HEK293 (cell line): Measurements from ENCODE around the gene LIMS3.
"Not testable (repeated sequence)": the region's sequence is repeated elsewhere in the genome, so short reads cannot be mapped to it uniquely, and the experiment has no call there.

Experiments
- ATF2 ChIP-seq: fragments of 450-650 bp; formaldehyde crosslinking; IDR thresholded peaks from 2 replicates; pipeline ENCODE4 v1.5.1; 2016; ENCODE audit warnings: missing biosample characterization, missing genetic modification characterization, low read depth
- CTCF ChIP-seq: fragments of 450-650 bp; formaldehyde crosslinking; IDR thresholded peaks from 2 replicates; pipeline ENCODE4 v1.5.1; 2016; ENCODE audit warnings: missing biosample characterization, missing genetic modification characterization
- MYNN ChIP-seq: fragments of 450-650 bp; formaldehyde crosslinking; IDR thresholded peaks from 2 replicates; pipeline ENCODE4 v1.5.1; 2016; ENCODE audit warnings: missing biosample characterization, missing genetic modification characterization, borderline replicate concordance
- PBX3 ChIP-seq: sonication (generic); formaldehyde crosslinking; IDR thresholded peaks from 2 replicates; pipeline ENCODE4 v1.8.1; 2022; ENCODE audit warnings: mild to moderate bottlenecking, moderate library complexity, missing genetic modification reagents
- REST ChIP-seq: fragments of 450-650 bp; formaldehyde crosslinking; IDR thresholded peaks from 2 replicates; pipeline ENCODE4 v1.5.1; 2016; ENCODE audit warnings: missing biosample characterization, missing genetic modification characterization
- TCF7L2 ChIP-seq: IDR thresholded peaks from 2 replicates; pipeline ENCODE4 v1.6.1; 2011; ENCODE audit warnings: low read depth, mild to moderate bottlenecking, inconsistent platforms, low read length, moderate library complexity, borderline replicate concordance
- ZNF114 ChIP-seq: fragments of 450-650 bp; formaldehyde crosslinking; IDR thresholded peaks from 2 replicates; pipeline ENCODE4 v1.5.0; 2017; ENCODE audit warnings: missing biosample characterization, missing genetic modification characterization
- ZNF184 ChIP-seq: fragments of 450-650 bp; IDR thresholded peaks from 2 replicates; pipeline ENCODE4 v1.5.1; 2018; ENCODE audit warnings: missing biosample characterization, mild to moderate bottlenecking, missing genetic modification characterization
- ZNF274 ChIP-seq, 2 experiments: fragments of 200-500 bp in 1 of 2; fragments of 450-650 bp in 1 of 2; sonication (Bioruptor generic) in 1 of 2; formaldehyde crosslinking in 1 of 2; IDR thresholded peaks; 2 replicates each; pipeline versions ENCODE4 v1.5.1 to v1.6.1; 2014 to 2016; ENCODE audit warnings: borderline replicate concordance in 1 of 2, inconsistent platforms in 1 of 2, low read length in 1 of 2, missing biosample characterization in 1 of 2, missing genetic modification characterization in 1 of 2
- ZNF311 ChIP-seq: fragments of 450-650 bp; formaldehyde crosslinking; IDR thresholded peaks from 2 replicates; pipeline ENCODE4 v1.5.1; 2017; ENCODE audit warnings: missing biosample characterization, missing genetic modification characterization, borderline replicate concordance
- ZNF473 ChIP-seq: fragments of 450-650 bp; formaldehyde crosslinking; IDR thresholded peaks from 2 replicates; pipeline ENCODE4 v1.5.1; 2017; ENCODE audit warnings: missing biosample characterization, missing genetic modification characterization
- ZNF513 ChIP-seq: fragments of 450-650 bp; IDR thresholded peaks from 2 replicates; pipeline ENCODE4 v1.5.1; 2018; ENCODE audit warnings: missing biosample characterization, missing genetic modification characterization
- ZNF580 ChIP-seq: fragments of 450-650 bp; formaldehyde crosslinking; IDR thresholded peaks from 2 replicates; pipeline ENCODE4 v1.5.1; 2016; ENCODE audit warnings: missing biosample characterization, missing genetic modification characterization
- ZNF596 ChIP-seq: fragments of 450-650 bp; IDR thresholded peaks from 2 replicates; pipeline ENCODE4 v1.5.0; 2018; ENCODE audit warnings: missing biosample characterization, mild to moderate bottlenecking, missing genetic modification characterization, moderate library complexity

GRCh38 chr2:109891024-109891423, 7.5 kb upstream of the LIMS3 start:
- TF ChIP-seq ZNF114 (tag by site-specific recombination); ZNF311; TCF7L2; CTCF (tag by site-specific recombination); ZNF274 (IDR thresholded peaks at IDR 0.05; ENCODE audit: low read length); ZNF274 (tag by site-specific recombination; IDR thresholded peaks at IDR 0.05; ENCODE audit: borderline replicate concordance); ZNF473 (tag by site-specific recombination); MYNN (tag by site-specific recombination); ZNF513 (tag by site-specific recombination); ATF2; ZNF184 (tag by site-specific recombination); ZNF580; PBX3; ZNF596 (tag by site-specific recombination); REST (tag by site-specific recombination): not testable (repeated sequence)
